BJ (cell line): Measurements from ENCODE around the gene RTN4RL1. TPM values are rescaled to one million over a fixed set of nuclear protein-coding genes. Genes with fewer than 3 reads are reported as not detected.

Experiments
- CTCF ChIA-PET: fragments of 350-600 bp; formaldehyde crosslinking; extraction: SDS; loops from one replicate; lab custom pipeline; 2021; ENCODE audit warnings: antibody characterized with exemption, inconsistent platforms; lab: Yijun Ruan, JAX
- POLR2A ChIA-PET: fragments of 300-600 bp; sonication (Branson Sonifier 250); formaldehyde crosslinking; extraction: SDS; loops from one replicate; lab custom pipeline; 2021; ENCODE audit warnings: antibody characterized with exemption; lab: Charles Lee
- DNase-seq: peaks from one replicate; pipeline ENCODE4 v3.0.0-alpha.2; 2011; ENCODE audit warnings: low read depth
- H3K27me3 ChIP-seq: 2 replicates; pipeline ENCODE4 v1.6.0; 2011; ENCODE audit warnings: low read length; ENCODE audit not compliant: control insufficient read depth, insufficient read depth
- H3K36me3 ChIP-seq: 2 replicates; pipeline ENCODE4 v1.5.1; 2011; ENCODE audit warnings: low read length; ENCODE audit not compliant: control insufficient read depth, insufficient read depth
- H3K4me3 ChIP-seq: 2 replicates; pipeline ENCODE4 v1.5.1; 2011; ENCODE audit warnings: low read depth, mild to moderate bottlenecking, control low read depth, low read length
- CTCF ChIP-seq: IDR thresholded peaks from 2 replicates; pipeline ENCODE4 v1.5.1; 2011; ENCODE audit warnings: low read depth, mild to moderate bottlenecking, control low read depth, inconsistent platforms, low read length, moderate library complexity; ENCODE audit not compliant: insufficient read depth
- polyA plus RNA-seq: library from polyadenylated mRNA; depleted of rRNA; stranded (reverse); fragments of >200 nt; gene quantifications from 2 replicates; pipeline ENCODE4 v1.2.3, GENCODE V29; 2011

RTN4RL1 gene
- polyA plus RNA-seq, 1 experiment: 0.32 TPM

GRCh38 chr17:2034806-2035540 is 9.8 kb upstream of the RTN4RL1 start:
- no peak for TF ChIP-seq CTCF
- Histone ChIP-seq H3K27me3 (no peaks in the 10 kb centered on the region), H3K36me3 (peaks cover 30% of the 10 kb centered on the region), H3K4me3 (no peak overlapping the region)
- POLR2A ChIA-PET: no interaction called here
- CTCF ChIA-PET: interaction anchor here (1.0 to 1.6 kb wide), 2 partner anchors 126 to 210 kb away, joined by 4 to 6 read pairs; no protein-coding TSS in a partner anchor
- DNase-seq: no peak

GRCh38 chr17:2034157-2034556 is 9.0 kb upstream of the RTN4RL1 start:
- TF ChIP-seq CTCF: no peak
- no peak overlapping the region for H3K4me3 ChIP-seq
- H3K27me3 ChIP-seq: no peaks in the 10 kb centered on the region
- POLR2A ChIA-PET: no interaction called here
- CTCF ChIA-PET: interaction anchor here (0.6 to 2.1 kb wide), 5 partner anchors 10 to 242 kb away, joined by 3 to 6 read pairs (median 4); no protein-coding TSS in a partner anchor
- peaks cover 28% of the 10 kb centered on the region for H3K36me3 ChIP-seq
- DNase-seq: no peak

- ChIA-PET POLR2A (interaction anchor here (0.6 kb wide), 1 partner anchor 124 kb away, joined by 4 read pairs; no protein-coding TSS in a partner anchor), CTCF (interaction anchor here (1.1 to 3.8 kb wide), 8 partner anchors 8 to 212 kb away, joined by 3 to 17 read pairs (median 6); partner anchors contain the start of genes HIC1 and OVCA2)
- H3K27me3 ChIP-seq: no peaks in the 10 kb centered on the region
- H3K36me3 ChIP-seq: peaks cover 23% of the 10 kb centered on the region
- no peak for DNase-seq
- no peak for TF ChIP-seq CTCF
- no peak overlapping the region for H3K4me3 ChIP-seq
Measured at GRCh38 chr17:2033153-2033552, 8.0 kb upstream of the RTN4RL1 start.

- peaks cover 6% of the 10 kb centered on the region for H3K36me3 ChIP-seq
- H3K4me3 ChIP-seq: peak overlapping the region; percentile 76
- peak; percentile 71 for TF ChIP-seq CTCF
- no peaks in the 10 kb centered on the region for H3K27me3 ChIP-seq
- POLR2A ChIA-PET: no interaction called here
- CTCF ChIA-PET: interaction anchor here (3.6 to 5.0 kb wide), 3 partner anchors 10 to 121 kb away, joined by 12 to 40 read pairs (median 17); partner anchors contain the start of genes HIC1 and OVCA2
- DNase-seq: no peak
Measured at GRCh38 chr17:2030779-2031163, 5.6 kb upstream of the RTN4RL1 start.

- Histone ChIP-seq H3K4me3 (peak within 1 kb of the TSS; percentile 76), H3K27me3 (no peaks in the 10 kb centered on the region), H3K36me3 (peaks cover 4% of the 10 kb centered on the region; the same call in 1 of the 2 replicates)
- ChIA-PET POLR2A (interaction anchor here (0.6 kb wide), 1 partner anchor 127 kb away, joined by 9 read pairs; no protein-coding TSS in a partner anchor), CTCF (interaction anchor here (3.6 to 5.0 kb wide), 3 partner anchors 11 to 120 kb away, joined by 12 to 40 read pairs (median 17); partner anchors contain the start of genes HIC1 and OVCA2)
- no peak for DNase-seq
- TF ChIP-seq CTCF: no peak
Measured at GRCh38 chr17:2029911-2030778, 5.0 kb upstream of the RTN4RL1 start, which contains the start of gene DPH1. DPH1 (plus strand) TSS chr17:2030153; CDS start chr17:2030170, 17 bp downstream.
